Endometrial microvascular endothelial cells (primary cell): ENCODE measurements around the gene STRBP. TPM values are rescaled to one million over a fixed set of nuclear protein-coding genes. Genes with fewer than 3 reads are reported as not detected.
"Not testable (repeated sequence)": the region's sequence is repeated elsewhere in the genome, so short reads cannot be mapped to it uniquely, and the experiment has no call there.

Source experiments
- in situ Hi-C: cut with HindIII; loops from 2 replicates; pipeline ENCODE4 v1.10.0; 2017; ENCODE audit warnings: low sequenced_read_pairs, low pct_unique_long_range_greater_than_20kb; ENCODE audit errors: inconsistent ontology term
- total RNA-seq: library from RNA; depleted of rRNA; stranded (reverse); fragments of >200 nt; gene quantifications from one replicate; pipeline ENCODE4 v1.2.3, GENCODE V29; 2015; ENCODE audit errors: inconsistent ontology term

Gene STRBP
- total RNA-seq, 1 donor from 2014 or later = 5.9 TPM

- in situ Hi-C loops = no loop called here
Observed at GRCh38 chr9:123257276-123257675, 11.1 kb downstream of the STRBP start.

- in situ Hi-C loops = no loop called here
Observed at GRCh38 chr9:123255718-123256117, 12.7 kb downstream of the STRBP start.

DNA sequence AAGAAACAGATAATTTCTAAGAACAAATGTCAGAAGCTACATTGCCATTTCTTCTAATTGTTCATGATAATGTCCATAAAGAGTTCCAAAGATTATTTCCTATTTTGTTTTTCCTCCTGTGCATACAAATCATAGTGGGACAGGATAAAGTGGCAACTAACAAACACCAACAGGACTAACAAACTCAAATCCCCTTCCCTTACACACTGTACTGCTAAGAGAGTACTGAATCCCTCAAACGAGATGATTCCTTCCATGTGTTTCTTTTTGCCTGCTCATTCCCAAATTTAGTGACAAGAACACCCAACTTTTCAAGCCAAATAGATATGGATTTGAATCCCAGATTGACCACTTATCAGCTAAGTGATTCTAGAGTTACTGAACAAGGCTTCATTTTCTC, 15.2 kb downstream of the STRBP start:
- in situ Hi-C loops = no loop called here

GRCh38 chr9:123251741-123252140, 16.6 kb downstream of the STRBP start:
- in situ Hi-C loops = no loop called here

DNA sequence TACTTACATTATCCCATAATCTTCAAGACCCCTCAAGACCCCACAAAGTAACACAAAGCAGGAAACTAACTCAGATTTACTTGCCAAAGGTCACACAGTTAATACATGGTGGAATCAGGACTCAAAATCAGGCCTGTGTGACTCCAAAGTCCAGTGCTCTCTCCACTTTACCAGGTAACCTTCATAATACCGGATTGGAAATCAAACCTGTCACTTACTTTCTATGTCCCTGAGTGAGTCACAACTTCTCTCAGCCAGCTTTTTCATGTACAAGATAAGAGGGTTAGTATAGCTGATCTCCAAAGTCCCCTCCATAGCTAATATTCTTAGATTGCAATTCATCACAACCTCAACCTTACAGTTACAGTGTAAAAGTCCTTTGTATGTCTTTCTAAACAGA, 17.1 kb downstream of the STRBP start:
- in situ Hi-C loops = no loop called here

DNA sequence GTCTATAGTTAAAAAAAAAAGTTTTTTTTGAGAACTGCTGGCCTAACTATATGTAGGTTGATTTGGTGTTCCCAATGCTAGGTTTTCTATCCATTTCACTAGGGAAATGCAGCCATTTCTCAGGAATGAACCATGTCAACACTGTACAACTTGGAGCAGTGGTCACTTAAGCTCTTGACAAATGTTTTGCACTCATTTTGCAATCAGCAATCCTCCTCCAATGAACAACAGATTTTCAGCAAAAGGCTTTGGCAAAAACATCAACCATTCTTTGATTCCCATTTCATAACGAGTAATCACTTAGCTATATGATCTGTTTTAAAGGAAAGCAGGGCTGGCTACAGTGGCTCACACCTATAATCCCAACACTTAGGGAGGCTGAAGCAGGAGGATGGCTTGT, 17.9 kb downstream of the STRBP start:
- in situ Hi-C loops = no loop called here

DNA sequence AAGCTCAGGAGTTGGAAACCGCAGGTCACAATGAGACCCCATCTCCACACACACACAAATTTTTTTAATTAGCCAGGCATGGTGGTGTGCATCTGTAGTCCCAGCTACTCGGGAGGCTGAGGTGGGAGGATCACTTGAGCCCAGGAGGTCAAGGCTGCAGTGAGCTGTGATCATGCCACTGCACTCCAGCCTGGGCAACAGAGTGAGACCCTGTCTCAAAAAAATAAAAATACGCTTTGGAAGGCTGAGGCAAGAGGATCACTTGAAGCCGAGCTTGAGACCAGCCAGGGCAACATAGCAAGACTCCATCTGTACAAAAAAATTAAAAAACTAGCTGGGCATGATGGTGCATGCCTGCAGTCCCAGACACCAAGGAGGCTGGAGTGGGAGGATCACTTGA, 19.2 kb downstream of the STRBP start:
- in situ Hi-C loops = not testable (repeated sequence)

GRCh38 chr9:123248630-123249029, 19.8 kb downstream of the STRBP start:
- in situ Hi-C loops = no loop called here

- in situ Hi-C loops = no loop called here
Observed at GRCh38 chr9:123246534-123246933, 21.9 kb downstream of the STRBP start.

DNA sequence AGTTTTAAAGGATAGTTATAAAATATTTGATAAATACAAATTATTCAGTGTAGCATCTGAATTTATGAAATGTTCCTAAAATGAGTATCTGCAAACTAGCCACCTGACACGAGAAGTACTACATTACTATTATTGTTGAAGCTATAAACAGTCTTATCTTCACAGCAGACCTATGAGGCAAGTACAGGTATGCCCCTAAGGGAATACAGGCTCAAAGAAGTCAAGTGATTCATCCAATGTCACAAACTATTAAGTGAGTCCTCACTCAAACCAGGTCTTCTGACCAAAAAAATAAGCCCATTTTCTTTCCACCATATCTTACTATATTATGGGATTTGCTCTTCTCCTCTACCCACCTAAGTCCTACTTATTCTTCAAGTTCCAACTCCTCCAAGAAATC, 28.7 kb downstream of the STRBP start:
- in situ Hi-C loops = no loop called here

DNA sequence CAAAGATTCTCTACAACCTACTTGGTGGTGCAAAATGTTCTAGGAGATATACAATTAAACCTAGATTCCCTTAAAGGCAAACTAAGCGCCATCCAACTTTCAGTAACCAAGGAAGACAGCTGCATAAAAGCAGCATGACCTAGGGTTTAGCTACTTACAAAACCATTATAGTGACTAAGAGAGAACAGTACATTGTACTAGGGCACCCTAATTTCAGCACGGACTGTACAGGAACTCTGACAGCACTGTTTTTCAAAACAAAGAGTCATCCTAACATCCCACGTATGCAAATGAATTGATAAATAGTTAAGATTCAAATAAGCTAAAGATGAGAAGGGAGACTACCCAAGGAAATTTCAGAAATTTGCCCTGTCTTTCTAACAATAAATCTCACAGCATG, 30.0 kb downstream of the STRBP start:
- in situ Hi-C loops = no loop called here

GRCh38 chr9:123237220-123237619, 31.2 kb downstream of the STRBP start:
- in situ Hi-C loops = no loop called here

- in situ Hi-C loops = no loop called here
Observed at GRCh38 chr9:123235448-123235847, 32.9 kb downstream of the STRBP start.

GRCh38 chr9:123234853-123235252, 33.5 kb downstream of the STRBP start:
- in situ Hi-C loops = no loop called here

DNA sequence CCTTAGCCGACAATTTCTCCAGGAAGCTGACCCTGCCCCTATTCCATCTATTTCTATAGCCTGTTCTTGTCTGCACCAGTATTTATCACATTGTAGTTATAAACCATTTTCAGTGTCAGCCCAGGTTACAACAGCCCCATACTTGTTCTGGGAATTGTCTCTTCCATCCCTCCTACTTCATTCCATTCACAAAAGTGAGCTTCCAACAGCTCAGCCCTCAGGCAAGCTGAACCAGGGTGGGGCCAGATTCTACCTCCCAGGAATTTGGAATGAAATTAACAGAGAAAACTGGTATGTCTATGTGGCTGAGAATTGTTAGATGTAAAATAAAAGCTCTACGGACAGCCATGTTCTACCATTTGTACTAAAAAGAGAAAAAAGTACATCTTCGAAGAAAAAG, 36.1 kb downstream of the STRBP start:
- in situ Hi-C loops = no loop called here

- in situ Hi-C loops = no loop called here
Observed at GRCh38 chr9:123231421-123231820, 37.0 kb downstream of the STRBP start.

DNA sequence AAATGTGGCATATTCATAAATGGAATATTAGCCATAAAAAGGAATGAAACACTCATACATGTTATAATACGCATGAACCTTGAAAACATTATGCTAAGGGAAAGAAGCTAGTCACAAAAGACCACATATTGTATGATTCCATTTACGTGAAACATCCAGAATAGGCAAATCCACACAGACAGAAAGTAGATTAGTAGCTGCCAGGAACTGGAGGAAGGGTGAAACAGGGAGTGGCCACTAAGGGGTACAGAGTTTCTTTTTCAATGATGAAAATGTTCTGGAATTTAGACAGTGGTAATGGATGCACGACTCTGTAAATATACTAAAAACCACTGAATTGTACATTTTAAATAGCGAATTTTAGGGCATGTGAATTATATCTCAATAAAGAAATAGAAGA, 39.4 kb downstream of the STRBP start:
- in situ Hi-C loops = no loop called here

DNA sequence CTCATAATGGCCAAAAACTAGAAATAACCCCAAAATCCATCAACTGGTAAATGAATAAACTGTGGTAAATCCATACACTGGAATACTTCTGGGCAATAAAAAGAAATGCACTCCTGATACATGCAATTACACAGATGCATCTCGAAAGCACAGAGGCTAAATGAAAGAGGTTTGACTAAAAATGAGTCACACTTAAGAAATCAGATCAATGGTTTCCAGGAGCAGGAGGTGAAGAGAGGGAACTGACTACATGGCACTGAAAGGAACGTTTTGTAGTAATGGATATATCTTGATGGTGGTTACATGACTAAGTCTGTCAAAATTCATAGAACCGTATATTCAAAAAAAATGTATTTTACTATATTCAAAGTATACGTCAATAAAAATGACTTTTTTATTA, 42.4 kb downstream of the STRBP start:
- in situ Hi-C loops = no loop called here

- in situ Hi-C loops = no loop called here
Observed at GRCh38 chr9:123225374-123225813, 43.0 kb downstream of the STRBP start.

- in situ Hi-C loops = no loop called here
Observed at GRCh38 chr9:123220127-123220526, 48.3 kb downstream of the STRBP start.

DNA sequence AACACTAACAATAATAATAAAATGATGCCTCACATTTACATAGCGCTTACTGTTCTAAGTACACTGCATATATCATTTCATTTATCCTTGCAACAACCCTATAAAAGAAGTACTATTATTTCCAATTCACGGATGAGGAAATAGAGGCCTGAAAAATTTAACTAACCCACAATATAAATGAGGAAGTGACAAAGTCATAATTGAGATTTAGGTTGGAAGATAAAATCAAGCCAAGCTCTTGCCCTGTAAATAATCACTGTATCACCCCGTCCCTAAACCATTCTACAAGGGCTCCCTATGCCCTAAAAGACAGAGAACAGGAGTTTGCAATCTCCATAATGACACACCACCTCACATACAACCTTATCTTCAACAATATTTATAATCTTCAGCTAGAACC, 49.6 kb downstream of the STRBP start:
- in situ Hi-C loops = no loop called here
